ENCODE results near the gene EIF5A. TPM values are rescaled to one million over a fixed set of nuclear protein-coding genes. Genes with fewer than 3 reads are reported as not detected.
A peak's percentile ranks its signal among the peaks of the same experiment; 100 is the strongest.

EIF5A gene
- total RNA-seq, 1 experiment from 2014 or later = 428 TPM

DNA sequence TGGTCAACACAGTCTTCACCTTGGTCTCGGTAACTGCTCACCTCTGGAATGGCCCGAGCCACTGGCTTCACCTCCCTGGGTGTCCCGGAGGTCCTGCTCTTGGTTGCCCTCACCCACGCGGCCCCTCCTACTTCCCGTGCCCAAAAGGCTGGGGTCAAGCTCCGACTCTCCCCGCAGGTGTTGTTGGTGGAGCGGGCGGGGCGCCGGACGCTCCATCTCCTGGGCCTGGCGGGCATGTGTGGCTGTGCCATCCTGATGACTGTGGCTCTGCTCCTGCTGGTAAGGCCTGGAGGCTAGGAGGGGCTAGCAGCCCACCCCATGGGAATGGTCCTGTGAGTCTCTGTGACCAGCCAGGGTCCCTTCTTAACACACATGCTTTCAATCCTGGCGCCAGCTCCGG, 22.5 kb upstream of the EIF5A start:
- DNase-seq (ENCODE audit: low read depth) = no peak

DNA sequence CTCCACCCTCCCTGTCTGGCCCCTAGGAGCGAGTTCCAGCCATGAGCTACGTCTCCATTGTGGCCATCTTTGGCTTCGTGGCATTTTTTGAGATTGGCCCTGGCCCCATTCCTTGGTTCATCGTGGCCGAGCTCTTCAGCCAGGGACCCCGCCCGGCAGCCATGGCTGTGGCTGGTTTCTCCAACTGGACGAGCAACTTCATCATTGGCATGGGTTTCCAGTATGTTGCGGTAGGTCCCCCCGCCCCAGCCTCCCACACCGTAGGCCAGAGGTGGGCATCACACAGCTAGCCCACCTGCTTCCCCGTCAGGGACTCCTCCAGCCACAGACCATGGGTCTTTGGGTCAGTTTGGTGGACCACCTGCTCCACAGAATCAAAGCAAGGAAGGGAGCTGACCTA, 21.7 kb upstream of the EIF5A start:
- DNase-seq (ENCODE audit: low read depth) = no peak

DNA sequence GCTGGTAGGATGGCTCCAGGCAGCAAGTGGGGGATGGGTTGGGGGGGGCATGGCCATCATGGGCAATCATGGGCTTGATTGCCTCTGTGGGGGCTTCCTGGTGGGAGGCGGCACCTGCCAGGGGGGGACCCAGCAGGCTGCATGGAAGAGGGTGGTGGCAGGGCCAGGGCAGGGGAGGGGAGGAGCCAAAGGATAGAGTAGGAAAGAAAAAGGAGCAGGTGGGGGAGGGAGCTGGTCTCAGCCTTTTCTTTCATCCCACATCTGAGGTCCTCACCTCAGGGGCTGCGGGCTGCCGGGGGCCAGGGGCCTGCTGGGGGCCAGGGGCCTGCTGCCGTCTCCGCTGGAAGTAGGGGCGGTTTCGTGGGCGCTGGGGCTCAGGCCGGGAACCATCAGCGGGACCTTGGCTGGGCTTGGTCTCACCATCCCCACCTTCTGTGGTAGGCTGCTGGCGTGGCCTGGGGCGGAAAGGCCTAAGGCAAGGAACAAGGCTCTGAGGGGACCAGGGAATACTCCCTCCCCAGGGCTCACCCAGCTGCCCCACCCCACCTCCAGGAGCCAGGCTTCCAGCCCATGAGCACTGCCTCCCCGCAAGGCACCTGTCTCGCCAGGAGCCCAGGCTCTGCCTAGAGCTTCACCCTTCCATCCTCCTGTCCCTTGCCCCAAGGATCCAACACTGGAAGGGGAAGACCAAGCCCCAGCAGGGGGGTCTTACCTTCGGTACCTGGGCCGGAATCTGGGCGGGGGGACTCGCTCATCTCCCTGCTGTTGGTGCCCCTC, 18.0 kb upstream of the EIF5A start:
- no peak for DNase-seq (ENCODE audit: low read depth)

DNA sequence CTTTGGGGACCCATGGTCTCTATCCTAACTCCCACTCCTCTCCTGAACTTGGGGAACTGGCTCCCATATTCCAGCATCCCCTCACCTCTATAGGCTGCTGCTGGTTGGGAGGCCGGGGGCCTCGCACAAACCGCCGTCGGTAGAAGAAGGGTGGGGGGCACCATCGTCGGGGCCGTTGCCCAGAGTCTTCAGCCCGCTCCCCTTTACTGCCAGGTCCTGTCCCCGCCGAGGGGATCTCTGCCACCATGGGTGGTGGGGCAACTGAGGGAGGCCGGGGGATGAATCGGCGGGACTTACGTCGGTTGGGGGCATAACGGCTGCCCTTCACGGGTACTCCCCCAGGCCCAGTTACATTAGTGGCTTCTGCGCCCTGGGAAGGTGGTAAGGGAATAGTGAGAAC, 17.3 kb upstream of the EIF5A start:
- no peak for DNase-seq (ENCODE audit: low read depth)

DNA sequence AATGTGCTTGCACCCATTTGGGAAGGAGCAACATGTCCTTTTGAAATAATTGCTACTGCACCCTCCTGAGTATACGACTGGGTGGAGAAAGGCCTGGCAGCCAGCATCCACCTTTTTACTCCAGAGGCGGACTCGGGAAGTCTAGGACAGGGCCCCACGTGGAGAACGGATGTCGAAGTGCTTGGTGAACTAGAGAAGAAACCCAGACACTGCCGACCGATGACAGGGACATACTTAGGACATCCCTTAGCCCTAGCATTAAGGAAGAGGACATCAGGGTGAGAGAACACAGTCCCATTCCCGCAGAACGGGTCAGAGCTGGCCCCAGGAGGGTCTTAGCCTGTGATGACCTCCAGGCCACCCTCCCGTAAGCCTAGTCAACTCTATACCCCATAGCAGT, 16.7 kb upstream of the EIF5A start:
- DNase-seq (ENCODE audit: low read depth) = no peak

DNA sequence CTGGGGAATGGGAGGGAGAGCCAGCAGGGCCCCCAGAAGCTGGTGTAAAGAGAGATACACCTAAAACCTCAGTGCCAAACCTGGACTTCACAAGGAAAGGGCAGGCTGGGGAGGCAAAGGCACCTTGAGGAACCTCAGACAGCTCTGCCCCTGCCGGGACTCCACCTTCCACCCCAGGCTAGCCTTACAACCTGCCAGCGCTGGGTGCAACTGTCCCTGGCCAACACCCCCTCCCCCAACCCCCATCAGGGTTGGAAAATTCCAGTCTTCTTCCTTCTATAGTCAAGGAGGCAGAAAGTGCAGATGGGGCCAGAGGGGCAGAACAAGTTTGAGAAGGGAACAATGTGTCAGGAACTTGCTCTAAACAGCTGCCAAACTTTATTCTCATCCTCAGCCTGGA, 15.2 kb upstream of the EIF5A start:
- no peak for DNase-seq (ENCODE audit: low read depth)

DNA sequence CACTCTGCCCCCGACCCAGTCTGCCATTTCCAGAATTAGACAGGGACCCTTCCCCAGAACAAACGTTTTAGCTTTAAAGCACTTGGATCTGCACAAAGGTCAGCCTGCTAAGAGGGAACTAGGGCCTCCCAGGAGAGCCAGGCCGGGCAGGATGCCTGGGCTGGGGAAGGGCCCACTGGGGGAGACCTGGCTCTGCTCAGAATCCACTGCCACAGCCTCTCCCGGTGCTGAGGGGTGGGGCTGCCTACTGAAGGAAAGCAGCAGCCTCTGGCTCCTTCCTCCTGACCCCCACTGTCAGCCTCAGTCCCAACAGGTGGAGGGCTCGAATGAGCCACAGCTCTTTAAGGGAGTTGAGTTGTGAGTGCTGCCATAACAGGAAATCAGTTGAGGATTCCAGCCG, 14.7 kb upstream of the EIF5A start:
- no peak for DNase-seq (ENCODE audit: low read depth)

DNA sequence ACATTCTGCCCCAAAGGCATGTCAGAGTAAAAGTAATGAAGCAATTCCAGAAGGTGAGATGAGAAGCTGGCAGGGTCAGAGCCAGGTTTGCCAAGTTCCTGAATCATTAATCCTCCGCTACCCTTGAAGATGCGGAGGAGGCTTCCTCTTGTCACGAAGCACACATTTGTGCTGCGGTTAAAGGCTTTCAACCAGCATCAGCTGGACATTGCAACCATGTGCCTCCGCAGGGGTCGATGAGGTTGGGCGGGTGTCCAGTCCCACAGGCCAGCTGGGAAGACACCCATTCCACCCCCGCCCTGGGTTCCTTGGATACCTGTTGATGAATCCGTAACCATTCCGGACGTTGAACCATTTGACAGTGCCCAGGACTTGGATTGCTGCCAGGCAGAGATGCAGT, 14.3 kb upstream of the EIF5A start:
- DNase-seq (ENCODE audit: low read depth) = peak; percentile 76

DNA sequence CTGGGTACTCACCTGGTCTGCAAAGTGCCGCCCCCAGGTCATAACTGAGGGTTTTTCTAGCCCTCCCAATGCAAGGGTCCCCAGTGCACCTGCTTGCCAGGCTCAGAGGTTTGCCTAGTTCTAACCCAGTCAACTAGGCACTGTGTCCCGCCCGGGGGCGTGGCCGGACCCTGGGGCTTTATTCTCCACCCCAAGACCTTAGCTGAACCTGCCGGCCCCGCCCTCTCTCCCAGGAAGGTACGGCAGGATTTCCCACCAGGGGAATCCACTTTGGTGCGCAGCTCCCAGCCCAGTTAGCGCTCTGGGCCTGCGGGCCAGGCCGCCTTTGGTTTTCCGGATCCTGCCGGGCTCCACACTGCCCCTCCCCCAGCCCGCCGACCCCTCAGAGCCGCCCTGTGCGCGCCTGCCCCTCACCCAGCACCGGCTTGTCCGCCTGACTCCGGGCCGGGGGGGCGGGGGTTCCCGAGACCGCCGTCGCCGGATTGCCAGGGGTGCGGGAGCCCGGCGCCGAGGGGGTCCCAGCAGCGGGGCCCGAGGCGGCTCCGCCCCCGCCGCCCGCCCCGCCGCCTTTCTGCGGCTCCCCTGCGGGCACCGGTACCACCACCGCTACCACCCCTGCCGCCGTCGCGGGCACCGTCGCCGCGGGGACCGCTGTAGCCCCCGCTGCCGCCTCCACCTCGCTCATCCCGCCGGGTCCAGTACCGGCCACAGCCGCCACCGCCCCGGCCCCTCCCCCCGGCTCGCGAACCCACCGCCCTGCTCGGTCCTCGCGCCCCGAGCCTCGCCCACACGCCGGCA, 13.4 kb upstream of the EIF5A start:
- no peak for DNase-seq (ENCODE audit: low read depth)

DNA sequence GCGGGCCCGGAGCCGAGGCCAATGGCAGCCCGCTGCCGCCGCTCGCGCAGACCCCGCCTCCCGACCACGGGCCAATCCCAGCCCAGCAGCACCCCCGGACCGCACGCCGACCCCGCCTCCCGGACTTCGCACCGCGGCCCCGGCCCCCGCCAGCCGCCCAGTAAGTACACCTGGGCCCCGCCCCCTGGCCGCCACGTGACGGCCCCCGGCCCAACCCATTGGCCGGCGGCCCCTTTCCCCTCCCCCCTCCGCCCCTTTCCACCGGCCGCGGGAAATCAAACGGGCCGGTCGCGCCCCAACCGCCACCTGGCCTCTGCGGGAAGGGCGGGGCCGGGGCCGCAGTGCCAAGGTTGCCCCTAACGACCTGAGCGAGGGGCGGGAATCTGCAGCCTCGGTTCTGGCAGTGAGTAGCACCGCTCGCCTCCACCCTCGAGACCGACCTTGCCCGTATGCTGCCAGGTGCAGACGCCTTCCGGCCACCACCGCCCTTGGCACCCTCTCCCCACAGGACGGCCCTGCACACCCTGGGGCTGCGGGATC, 12.7 kb upstream of the EIF5A start, which contains the start of gene YBX2:
Gene YBX2, minus strand, starts transcription at position 26 of the 540 bp plus-strand sequence. CDS start 139 bp downstream, outside the sequence.
- DNase-seq (ENCODE audit: low read depth) = peak; percentile 66

DNA sequence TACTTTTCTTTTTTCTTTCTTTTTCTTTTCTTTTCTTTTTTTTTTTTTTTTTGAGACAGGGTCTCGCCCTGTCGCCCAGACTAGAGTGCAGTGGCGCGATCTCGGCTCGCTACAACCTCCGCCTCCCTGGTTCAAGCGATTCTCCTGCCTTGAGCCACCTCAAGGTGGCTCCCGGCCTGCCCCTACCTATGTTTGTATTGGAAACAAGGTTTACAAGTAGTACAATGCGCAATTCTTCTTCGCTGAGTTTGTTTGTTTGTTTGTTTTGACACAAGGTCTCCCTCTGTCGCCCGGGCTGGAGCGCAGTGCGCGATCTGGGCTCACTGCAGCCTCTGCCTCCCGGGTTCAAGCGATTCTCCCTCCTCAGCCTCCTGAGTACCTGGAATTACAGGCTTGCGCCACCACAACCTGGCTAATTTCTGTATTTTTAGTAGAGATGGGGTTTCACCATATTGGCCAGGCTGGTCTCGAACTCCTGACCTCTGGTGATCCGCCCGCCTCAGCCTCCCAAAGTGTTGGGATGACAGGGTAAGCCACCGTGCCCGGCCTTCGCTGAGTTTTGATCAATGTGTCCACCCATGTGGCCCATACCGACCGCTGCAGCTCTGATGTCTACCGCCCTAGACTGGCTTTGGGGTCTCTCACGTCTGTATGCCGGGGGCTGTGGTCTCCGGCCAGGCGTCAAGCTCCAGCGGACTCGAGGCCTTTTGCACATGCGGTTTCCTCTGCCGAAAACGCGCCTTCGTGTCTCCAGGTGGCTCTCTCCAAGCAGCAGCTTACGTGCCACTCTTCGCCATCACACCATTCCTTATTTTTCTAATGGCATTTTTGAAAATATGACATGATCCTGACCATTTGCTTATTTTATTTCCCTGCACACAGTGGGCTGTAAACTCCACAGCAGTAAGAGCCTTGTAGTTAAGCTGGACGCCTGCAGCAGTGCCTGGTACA, 11.9 kb upstream of the EIF5A start:
- no peak for DNase-seq (ENCODE audit: low read depth)

DNA sequence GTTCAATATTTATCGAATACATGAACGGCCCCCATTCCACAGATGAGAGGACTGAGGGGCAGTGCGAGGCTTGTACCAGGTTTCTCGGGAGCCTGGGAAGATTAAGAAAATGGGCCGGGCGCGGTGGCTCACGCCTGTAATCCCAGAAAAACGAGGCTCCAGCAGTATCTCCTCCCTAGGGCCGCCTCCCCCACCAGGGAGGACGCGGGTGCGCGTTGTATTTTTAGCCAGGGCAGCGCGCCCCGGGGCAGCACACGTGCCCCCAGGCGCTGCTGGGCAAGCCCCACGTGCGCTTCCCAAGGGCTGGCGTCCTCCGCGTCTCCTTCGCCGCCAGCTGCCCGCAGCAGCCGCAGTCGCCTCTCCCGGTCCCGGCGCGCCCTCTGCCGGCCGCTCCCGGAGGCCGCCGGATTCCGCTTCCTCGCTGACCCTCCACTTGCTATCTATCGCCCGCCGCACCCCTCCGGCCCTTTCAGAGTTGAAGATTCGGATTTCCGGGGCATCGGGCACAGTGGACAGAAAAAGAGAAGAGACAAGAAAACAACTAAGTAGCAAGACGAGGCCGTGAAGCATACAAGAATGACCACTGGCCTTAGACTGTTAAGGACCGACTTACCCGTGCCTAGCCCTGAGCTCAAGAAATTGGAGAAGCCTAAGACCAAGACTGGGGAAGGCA, 11.1 kb upstream of the EIF5A start:
- peak; percentile 73 for DNase-seq (ENCODE audit: low read depth)

DNA sequence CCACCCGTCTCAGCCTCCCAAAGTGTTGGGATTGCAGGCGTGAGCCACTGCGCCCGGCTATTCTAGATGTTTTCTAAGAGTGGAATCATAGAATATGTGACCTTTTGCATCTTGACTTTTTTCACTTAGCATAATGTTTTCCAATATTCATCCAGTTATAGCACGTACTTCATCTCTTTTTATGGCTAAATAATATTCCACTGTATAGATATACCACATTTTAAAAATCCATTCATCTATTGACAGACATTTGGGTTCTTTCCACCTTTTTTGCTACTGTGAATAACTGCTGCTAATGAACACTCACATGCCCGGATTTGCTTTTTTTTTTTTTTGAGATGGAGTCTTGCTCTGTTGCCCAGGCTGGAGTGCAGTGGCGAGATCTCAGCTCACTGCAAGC, 3.2 kb upstream of the EIF5A start:
- DNase-seq (ENCODE audit: low read depth) = no peak

DNA sequence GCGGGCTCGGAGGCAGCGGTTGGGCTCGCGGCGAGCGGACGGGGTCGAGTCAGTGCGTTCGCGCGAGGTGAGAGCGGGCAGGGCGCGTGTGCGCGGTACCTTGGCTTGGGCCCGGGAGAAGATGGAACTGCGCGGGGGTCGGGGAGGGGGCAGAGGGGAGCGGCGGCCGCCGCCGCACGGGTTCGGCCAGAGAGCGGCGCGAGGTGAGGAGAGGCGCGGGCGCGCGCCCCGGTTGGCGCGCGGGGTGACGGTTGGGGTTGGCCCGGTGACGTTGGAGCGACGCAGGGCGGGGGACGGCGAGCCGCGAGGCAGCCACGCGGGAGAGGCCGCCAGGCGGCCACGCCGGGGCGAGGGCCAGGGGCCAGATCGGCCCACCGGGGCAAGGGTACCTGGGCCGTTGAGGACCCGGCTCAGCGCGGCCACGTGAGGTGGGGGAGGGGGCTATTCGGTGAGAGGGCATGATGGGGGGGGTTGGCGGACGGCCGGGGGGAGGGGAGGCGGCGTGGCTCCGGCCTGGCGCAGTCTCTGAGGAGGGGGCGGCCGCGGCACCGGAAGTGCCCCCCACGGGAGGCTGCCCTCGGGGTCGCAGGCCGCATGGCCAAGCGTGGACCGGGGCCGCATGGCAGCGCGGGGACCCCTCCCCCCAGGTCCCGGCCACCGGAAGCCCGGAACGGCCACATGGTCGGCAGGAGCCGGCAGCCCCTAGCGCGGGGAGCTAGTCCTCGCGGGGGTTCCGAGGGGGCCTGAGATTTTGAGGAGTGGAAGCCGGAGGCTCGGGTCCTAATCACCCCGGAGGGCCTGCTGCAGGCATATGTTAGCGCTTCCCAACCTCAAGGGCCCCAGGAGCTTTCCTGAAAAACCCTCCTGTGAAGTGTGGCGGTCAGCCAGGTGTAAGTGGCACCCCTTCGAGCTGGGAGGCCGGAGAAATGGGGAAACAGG, 527 bp downstream of the EIF5A start:
- peak; percentile 22 for DNase-seq (ENCODE audit: low read depth)

DNA sequence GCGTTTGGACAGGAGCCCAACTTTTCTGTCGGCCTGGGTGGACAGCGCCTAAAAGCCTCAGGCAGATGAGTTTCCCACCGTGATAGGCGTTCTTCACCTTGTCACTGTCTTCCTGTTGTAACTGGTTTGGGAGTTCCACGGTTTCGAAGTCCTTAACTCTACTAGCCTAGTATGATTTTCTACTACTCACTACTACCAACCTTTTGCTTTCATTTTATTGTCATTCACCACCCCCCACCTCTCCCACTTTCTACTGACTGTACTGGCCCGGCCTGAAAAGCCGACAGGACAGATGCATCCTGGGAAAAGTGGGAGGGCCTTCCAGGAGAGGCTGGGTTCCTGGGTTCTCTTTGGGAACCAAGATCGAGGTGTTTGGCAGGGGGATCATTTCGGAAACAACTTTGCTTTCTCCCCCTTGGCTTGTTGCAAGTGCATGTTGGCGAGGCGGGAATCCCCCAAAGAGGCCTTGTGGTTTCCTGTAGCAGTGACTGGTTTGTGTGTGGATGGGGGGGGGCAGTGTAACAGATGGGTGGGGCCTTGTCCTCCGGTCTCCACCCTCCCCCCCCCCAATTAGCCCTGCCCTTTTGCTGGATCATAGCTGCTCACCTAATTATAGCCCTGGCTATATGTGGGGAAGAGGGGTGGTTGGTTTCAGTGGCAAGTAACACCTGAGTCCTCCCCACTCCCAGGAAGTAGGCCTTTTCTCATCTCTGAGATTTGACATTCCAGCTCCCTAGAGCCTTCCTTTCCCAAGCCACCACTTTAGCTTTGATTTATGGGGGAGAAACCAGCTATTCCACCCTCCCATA, 1.4 kb downstream of the EIF5A start:
- peak; percentile 85 for DNase-seq (ENCODE audit: low read depth)

DNA sequence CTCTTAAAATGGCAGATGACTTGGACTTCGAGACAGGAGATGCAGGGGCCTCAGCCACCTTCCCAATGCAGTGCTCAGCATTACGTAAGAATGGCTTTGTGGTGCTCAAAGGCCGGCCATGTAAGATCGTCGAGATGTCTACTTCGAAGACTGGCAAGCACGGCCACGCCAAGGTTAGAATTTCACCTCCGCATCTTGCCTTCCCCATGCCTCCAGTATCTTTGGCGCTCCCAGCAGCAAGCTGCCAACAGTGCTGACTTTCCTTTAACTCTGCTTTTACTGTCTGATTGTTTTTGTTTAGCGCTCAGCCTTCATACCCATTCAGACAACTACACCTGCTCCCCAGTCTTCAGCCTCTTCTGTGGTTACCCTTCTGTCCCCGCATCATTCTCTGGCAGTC, 2.2 kb downstream of the EIF5A start:
- DNase-seq (ENCODE audit: low read depth) = no peak

DNA sequence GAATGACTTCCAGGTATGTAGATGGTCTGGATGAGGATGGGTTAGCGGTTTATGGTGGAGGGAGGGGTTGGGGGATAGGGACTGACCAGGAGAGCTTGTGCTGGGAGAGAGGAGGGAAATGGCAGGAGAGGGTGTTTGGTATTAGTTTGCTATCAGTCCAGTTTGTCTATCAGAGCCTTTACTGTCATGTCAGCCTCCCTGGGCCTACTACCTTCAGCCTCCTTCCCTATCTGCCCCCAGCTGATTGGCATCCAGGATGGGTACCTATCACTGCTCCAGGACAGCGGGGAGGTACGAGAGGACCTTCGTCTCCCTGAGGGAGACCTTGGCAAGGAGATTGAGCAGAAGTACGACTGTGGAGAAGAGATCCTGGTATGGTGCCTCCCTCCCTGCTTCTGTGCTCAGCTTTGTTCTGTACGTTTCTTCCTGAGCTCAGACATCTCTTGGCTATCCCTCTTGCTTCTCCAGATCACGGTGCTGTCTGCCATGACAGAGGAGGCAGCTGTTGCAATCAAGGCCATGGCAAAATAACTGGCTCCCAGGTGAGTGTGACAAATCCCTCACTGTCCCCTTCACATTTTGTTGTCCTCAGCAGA, 3.8 kb downstream of the EIF5A start:
- DNase-seq (ENCODE audit: low read depth) = no peak

DNA sequence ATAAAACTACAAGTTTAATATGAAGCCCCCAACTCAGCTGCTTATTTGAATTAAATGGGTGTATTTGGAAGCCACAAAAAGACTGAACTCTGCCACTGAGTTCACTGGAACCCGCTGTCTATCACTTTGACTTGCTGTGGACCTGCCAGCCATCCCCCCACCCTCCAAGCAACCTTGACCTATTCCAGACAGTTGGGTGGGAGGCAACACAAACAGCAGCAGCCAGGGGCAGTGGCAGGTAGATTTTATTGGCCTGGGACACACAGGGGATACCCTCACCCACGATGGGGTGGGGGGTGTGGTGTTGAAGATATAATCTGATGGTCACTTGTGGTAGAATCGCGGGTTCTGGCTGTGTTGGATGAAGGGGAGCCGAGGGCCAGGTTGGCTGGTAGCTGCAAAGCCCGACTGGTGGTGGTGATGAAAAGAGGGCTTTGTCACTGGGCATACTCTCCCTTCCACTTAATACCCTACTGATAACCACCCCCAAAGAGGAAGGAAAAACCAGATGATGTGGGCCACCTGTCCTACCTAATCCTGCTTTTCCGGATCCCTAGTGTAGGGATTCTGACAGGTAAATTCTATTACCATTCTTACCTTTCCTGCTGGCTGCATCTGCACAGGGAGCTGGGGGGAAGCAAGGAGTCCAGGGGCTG, 5.1 kb downstream of the EIF5A start:
- DNase-seq (ENCODE audit: low read depth) = no peak

Data from M059J (cell line).